Neutrophil (primary cell): ENCODE results near the gene PARD6B.
"Not testable (repeated sequence)": the region's sequence is repeated elsewhere in the genome, so short reads cannot be mapped to it uniquely, and the experiment has no call there.

Source experiments
- H3K27ac ChIP-seq: fragments of 200-600 bp; sonication (generic); 2 replicates; pipeline ENCODE4 v1.5.1; 2016; ENCODE audit warnings: mild to moderate bottlenecking, moderate library complexity
- H3K27me3 ChIP-seq: fragments of 200-600 bp; sonication (generic); 2 replicates; pipeline ENCODE4 v1.6.0; 2016; ENCODE audit warnings: mild to moderate bottlenecking
- H3K36me3 ChIP-seq: fragments of 200-600 bp; sonication (generic); 2 replicates; pipeline ENCODE4 v1.5.1; 2017
- H3K4me1 ChIP-seq, 2 experiments: fragments of 200-600 bp in 1 of 2; sonication (generic) in 1 of 2; 1 replicate in 1 of 2; 2 replicates in 1 of 2; pipeline versions ENCODE4 v1.5.1 to v1.6.1; 2013 to 2016; ENCODE audit warnings: low read depth in 1 of 2, low read length in 1 of 2, mild to moderate bottlenecking in 1 of 2, moderate library complexity in 1 of 2; ENCODE audit not compliant: control insufficient read depth in 1 of 2, insufficient read depth in 1 of 2
- H3K4me3 ChIP-seq, 2 experiments: fragments of 200-600 bp in 1 of 2; sonication (generic) in 1 of 2; 1 replicate in 1 of 2; 2 replicates in 1 of 2; pipeline ENCODE4 v1.5.1; 2013 to 2016; ENCODE audit warnings: low read depth in 1 of 2, low read length in 1 of 2, mild to moderate bottlenecking in 1 of 2, moderate library complexity in 1 of 2
- H3K9me3 ChIP-seq: fragments of 200-600 bp; sonication (generic); 2 replicates; pipeline ENCODE4 v1.5.1; 2016
- TF ChIP-seq, protein P1 (sequence below): fragments of 200-600 bp; sonication (generic); IDR thresholded peaks from 2 replicates; pipeline ENCODE4 v1.5.1; 2016; ENCODE audit warnings: antibody characterized with exemption

PARD6B gene

DNA sequence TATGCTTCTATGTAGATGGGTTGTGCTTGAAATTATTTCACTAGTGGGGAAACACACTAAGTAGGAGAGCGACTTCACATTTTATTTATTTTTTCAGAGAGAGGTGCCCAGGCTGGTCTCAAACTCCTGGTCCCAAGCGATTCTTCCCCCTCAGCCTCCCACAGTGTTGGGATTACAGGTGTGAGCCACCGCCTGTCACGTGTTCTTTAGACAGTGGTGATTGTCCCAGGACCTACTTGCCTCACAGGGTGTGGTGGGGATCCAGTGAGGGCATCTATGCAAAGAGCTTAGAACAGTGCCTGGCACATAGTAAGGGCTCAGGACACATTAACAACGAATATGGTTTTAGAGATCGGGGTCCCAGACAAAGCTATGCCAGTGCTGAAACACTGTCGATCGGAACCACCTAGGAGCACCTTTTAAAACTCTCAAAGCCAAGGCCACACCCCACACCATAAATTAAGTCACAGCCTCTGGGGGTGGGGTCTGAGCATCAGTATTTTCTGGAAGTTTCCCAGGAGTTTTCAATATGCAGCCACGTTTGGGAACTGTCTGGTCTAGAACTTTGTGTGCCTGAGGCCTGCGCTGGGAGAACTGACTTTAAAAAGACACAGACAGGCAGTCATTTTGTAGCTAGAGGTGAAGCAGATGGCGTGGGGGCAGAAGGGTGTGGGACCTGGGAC lies 58.7 kb downstream of the PARD6B start:
- Histone ChIP-seq H3K4me1 (peaks cover 16 to 24% of the 10 kb centered on the region in 2 experiments), H3K36me3 (no peaks in the 10 kb centered on the region), H3K4me3 (no peak overlapping the region), H3K27ac (no peak overlapping the region), H3K9me3 (no peaks in the 10 kb centered on the region), H3K27me3 (peaks cover 25% of the 10 kb centered on the region)
- TF ChIP-seq, protein P1, sequence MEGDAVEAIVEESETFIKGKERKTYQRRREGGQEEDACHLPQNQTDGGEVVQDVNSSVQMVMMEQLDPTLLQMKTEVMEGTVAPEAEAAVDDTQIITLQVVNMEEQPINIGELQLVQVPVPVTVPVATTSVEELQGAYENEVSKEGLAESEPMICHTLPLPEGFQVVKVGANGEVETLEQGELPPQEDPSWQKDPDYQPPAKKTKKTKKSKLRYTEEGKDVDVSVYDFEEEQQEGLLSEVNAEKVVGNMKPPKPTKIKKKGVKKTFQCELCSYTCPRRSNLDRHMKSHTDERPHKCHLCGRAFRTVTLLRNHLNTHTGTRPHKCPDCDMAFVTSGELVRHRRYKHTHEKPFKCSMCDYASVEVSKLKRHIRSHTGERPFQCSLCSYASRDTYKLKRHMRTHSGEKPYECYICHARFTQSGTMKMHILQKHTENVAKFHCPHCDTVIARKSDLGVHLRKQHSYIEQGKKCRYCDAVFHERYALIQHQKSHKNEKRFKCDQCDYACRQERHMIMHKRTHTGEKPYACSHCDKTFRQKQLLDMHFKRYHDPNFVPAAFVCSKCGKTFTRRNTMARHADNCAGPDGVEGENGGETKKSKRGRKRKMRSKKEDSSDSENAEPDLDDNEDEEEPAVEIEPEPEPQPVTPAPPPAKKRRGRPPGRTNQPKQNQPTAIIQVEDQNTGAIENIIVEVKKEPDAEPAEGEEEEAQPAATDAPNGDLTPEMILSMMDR, result no peak

GRCh38 chr20:50790651-50791277 lies 59.4 kb downstream of the PARD6B start:
- TF ChIP-seq, protein P1, result no peak
- H3K4me1 ChIP-seq, result peaks cover 21 to 28% of the 10 kb centered on the region in 2 experiments
- H3K27me3 ChIP-seq, result peaks cover 31% of the 10 kb centered on the region
- H3K36me3 ChIP-seq, result no peaks in the 10 kb centered on the region
- no peak overlapping the region for H3K27ac ChIP-seq
- no peaks in the 10 kb centered on the region for H3K9me3 ChIP-seq
- H3K4me3 ChIP-seq, result no peak overlapping the region

- H3K36me3 ChIP-seq, result no peaks in the 10 kb centered on the region
- TF ChIP-seq, protein P1, result no peak
- H3K4me1 ChIP-seq, result peaks cover 21 to 28% of the 10 kb centered on the region in 2 experiments
- no peaks in the 10 kb centered on the region for H3K9me3 ChIP-seq
- peaks cover 45% of the 10 kb centered on the region for H3K27me3 ChIP-seq
- no peak overlapping the region for H3K4me3 ChIP-seq
- H3K27ac ChIP-seq, result no peak overlapping the region
These were observed 61.6 kb downstream of the PARD6B start for GRCh38 chr20:50792708-50793574.

GRCh38 chr20:50793575-50794016 lies 62.2 kb downstream of the PARD6B start:
- peaks cover 45% of the 10 kb centered on the region for H3K27me3 ChIP-seq
- H3K27ac ChIP-seq, H3K9me3 ChIP-seq, H3K4me3 ChIP-seq, H3K36me3 ChIP-seq: not testable (repeated sequence)
- peaks cover 21 to 28% of the 10 kb centered on the region in 2 experiments for H3K4me1 ChIP-seq

DNA sequence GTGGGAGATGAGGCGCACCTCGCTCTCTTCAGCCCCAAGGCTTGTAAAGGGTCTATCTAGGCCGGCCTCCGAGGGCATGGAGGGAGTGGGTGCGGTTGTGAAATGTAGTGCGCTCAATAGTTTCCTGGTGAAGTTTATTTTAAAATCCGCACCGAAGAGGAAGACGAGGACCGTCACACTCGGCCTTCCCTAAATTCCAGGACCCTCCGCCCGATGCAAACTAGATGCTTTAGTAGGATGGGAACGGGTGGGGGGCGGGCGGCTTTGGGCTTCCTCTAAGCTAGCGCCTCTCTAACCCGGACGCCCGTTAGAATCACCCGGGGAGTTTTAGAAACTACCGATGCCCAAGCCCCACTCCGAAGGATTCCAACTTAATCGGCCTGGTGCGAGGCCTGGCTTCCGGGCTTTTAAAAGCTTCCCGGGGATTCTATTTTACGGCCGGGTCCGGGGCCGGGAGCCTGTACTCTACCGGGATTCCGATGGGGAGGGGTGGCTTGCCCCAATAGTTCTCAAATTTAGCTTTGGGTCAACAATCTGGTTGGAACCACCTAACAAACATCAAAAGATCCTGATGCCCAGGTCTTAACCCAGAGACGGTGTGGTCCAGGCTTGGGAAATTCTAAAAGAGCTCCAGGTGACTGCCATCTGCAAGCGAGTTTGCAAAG lies 62.9 kb downstream of the PARD6B start:
- TF ChIP-seq, protein P1, result no peak
- Histone ChIP-seq H3K4me1 (peaks cover 21 to 24% of the 10 kb centered on the region in 2 experiments), H3K4me3 (peak overlapping the region; percentile 56 to 63), H3K9me3 (no peaks in the 10 kb centered on the region), H3K27me3 (peaks cover 45% of the 10 kb centered on the region), H3K36me3 (no peaks in the 10 kb centered on the region), H3K27ac (no peak overlapping the region)
